GM12878 (cell line): ENCODE data around the gene ZNF415.

Experiments used
- POLR2AphosphoS5 ChIP-seq: IDR thresholded peaks from 2 replicates; pipeline ENCODE4 v1.6.1; 2011; ENCODE audit warnings: mild to moderate bottlenecking, low read length, inconsistent platforms
- SKIL ChIP-seq: fragments of 450-650 bp; IDR thresholded peaks from 2 replicates; pipeline ENCODE4 v1.6.1; 2017; ENCODE audit warnings: mild to moderate bottlenecking, low read depth, inconsistent platforms; ENCODE audit not compliant: poor library complexity, severe bottlenecking
- SRF ChIP-seq, 2 experiments: IDR thresholded peaks; 2 replicates each; pipeline ENCODE4 v1.6.1; 2011; ENCODE audit warnings: low read depth in 2 of 2, low read length in 2 of 2, mild to moderate bottlenecking in 1 of 2, moderate library complexity in 1 of 2
- TF ChIP-seq, protein P1 (sequence below), 3 experiments: IDR thresholded peaks in 2 of 3; conservative IDR thresholded peaks in 1 of 3; 2 replicates each; pipeline ENCODE4 v1.5.1; 2011; ENCODE audit warnings: low read depth in 3 of 3, low read length in 3 of 3, mild to moderate bottlenecking in 3 of 3, control low read depth in 2 of 3, moderate library complexity in 2 of 3, inconsistent platforms in 1 of 3, mixed read lengths in 1 of 3; ENCODE audit not compliant: control insufficient read depth in 2 of 3, insufficient read depth in 1 of 3; ENCODE audit errors: extremely low read depth in 1 of 3

- TF ChIP-seq, protein P1, sequence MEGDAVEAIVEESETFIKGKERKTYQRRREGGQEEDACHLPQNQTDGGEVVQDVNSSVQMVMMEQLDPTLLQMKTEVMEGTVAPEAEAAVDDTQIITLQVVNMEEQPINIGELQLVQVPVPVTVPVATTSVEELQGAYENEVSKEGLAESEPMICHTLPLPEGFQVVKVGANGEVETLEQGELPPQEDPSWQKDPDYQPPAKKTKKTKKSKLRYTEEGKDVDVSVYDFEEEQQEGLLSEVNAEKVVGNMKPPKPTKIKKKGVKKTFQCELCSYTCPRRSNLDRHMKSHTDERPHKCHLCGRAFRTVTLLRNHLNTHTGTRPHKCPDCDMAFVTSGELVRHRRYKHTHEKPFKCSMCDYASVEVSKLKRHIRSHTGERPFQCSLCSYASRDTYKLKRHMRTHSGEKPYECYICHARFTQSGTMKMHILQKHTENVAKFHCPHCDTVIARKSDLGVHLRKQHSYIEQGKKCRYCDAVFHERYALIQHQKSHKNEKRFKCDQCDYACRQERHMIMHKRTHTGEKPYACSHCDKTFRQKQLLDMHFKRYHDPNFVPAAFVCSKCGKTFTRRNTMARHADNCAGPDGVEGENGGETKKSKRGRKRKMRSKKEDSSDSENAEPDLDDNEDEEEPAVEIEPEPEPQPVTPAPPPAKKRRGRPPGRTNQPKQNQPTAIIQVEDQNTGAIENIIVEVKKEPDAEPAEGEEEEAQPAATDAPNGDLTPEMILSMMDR (IDR thresholded peaks at IDR 0.05 in 2 of 3, conservative IDR thresholded peaks at IDR 0.05 in 1 of 3; ENCODE audit: control insufficient read depth in 2 of 3, extremely low read depth in 1 of 3, insufficient read depth in 1 of 3, low read depth in 3 of 3, low read length in 3 of 3), result no peak
- TF ChIP-seq SKIL, result no peak
- no peak for TF ChIP-seq POLR2AphosphoS5
- no peak for TF ChIP-seq SRF (IDR thresholded peaks at IDR 0.05; ENCODE audit: low read depth in 2 of 2, low read length in 2 of 2)
Measured at GRCh38 chr19:53076984-53077383, 55.7 kb downstream of the ZNF415 start.
